Stimulated activated naive CD4-positive, alpha-beta T cell (primary cell): ENCODE data around the gene SLC11A1.

Source experiments
- DNase-seq, 6 experiments: peaks; one replicate each; lab custom pipeline; 2025; lab: John Stamatoyannopoulos, UW

The SLC11A1 gene

GRCh38 chr2:218366621-218367414 lies 15.3 kb upstream of the SLC11A1 start:
- DNase-seq, result no peak

- peak; percentile 47 to 66 (median 57) for DNase-seq
Observed at GRCh38 chr2:218367415-218368149, 14.5 kb upstream of the SLC11A1 start.

- DNase-seq, result no peak
Observed at GRCh38 chr2:218368150-218368528, 13.9 kb upstream of the SLC11A1 start.

- peak in 1 of 6 experiments; percentile 18 for DNase-seq
Observed at GRCh38 chr2:218368621-218369153, 13.4 kb upstream of the SLC11A1 start.

- DNase-seq, result no peak
Observed at GRCh38 chr2:218369330-218369729, 12.7 kb upstream of the SLC11A1 start.

GRCh38 chr2:218370410-218371063 lies 11.5 kb upstream of the SLC11A1 start:
- DNase-seq, result no peak

GRCh38 chr2:218371983-218372350 lies 10.1 kb upstream of the SLC11A1 start:
- no peak for DNase-seq

- DNase-seq, result no peak
Observed at GRCh38 chr2:218374795-218375194, 7.3 kb upstream of the SLC11A1 start.

GRCh38 chr2:218375212-218375611 lies 6.9 kb upstream of the SLC11A1 start:
- no peak for DNase-seq

GRCh38 chr2:218378053-218378452 lies 4.0 kb upstream of the SLC11A1 start:
- no peak for DNase-seq

GRCh38 chr2:218382785-218383184 lies 712 bp downstream of the SLC11A1 start:
- DNase-seq, result no peak

- DNase-seq, result no peak
Observed at GRCh38 chr2:218383892-218384519, 1.9 kb downstream of the SLC11A1 start.

- no peak for DNase-seq
Observed at GRCh38 chr2:218384975-218385374, 2.9 kb downstream of the SLC11A1 start.

GRCh38 chr2:218386505-218387368 lies 4.7 kb downstream of the SLC11A1 start:
- DNase-seq, result no peak

GRCh38 chr2:218387369-218388194 lies 5.5 kb downstream of the SLC11A1 start:
- peak in 4 of 6 experiments; percentile 18 to 44 (median 33) for DNase-seq

- no peak for DNase-seq
Observed at GRCh38 chr2:218389333-218390150, 7.5 kb downstream of the SLC11A1 start.

- no peak for DNase-seq
Observed at GRCh38 chr2:218391202-218391601, 9.1 kb downstream of the SLC11A1 start.

GRCh38 chr2:218392459-218392858 lies 10.4 kb downstream of the SLC11A1 start:
- DNase-seq, result no peak

GRCh38 chr2:218392891-218393462 lies 10.9 kb downstream of the SLC11A1 start:
- no peak for DNase-seq
